ENCODE results near the gene PER1. TPM values are rescaled to one million over a fixed set of nuclear protein-coding genes. Genes with fewer than 3 reads are reported as not detected.

Gene PER1
- polyA plus RNA-seq, 1 donor: 22.9 TPM

DNA sequence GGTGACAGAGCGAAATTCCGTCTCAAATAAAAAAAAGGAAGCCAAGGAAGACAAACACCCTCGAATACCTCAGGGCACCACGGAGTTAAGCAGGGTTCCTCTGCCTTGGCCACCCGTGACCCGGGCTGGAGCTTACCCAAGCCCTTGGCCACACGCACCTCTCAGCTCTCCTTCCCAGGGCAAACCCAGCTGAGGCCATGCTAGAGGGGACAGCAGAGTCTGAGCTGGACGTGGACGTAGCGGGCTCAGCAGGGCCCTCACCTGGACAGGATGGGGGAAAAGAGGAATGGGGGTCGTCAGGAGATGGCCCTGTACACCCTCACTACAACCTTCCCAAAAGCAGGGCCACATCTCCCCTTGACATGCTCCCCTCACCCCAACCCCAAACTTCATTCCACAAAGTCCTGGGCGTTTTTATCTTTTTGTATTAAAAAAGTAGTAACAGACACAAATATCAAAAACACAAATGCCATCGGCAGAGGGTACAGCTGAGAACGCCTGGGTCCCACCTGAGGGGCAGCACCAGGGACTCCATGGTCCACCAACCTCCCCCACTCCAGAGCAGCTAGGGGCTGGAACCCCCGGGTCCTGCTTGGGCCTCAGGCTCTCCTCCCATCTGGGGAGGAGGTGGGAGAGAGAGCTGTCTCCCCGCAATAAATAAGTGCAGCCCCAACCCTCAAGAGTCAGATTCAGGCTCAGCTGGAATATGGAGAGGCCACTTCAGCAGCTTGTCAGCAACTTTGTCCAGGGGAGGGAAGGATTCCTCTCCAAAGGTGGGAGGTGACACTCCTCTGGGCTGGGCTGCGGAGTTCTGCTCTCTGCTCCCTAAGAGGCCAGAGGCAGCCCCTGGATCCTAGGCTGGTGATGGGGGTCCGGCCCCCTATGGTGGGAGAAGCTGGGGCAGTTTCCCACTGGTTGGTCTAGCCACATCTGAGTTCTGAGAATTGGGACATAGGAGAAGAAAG is 11.9 kb downstream of the PER1 start:
- DNase-seq: no peak

DNA sequence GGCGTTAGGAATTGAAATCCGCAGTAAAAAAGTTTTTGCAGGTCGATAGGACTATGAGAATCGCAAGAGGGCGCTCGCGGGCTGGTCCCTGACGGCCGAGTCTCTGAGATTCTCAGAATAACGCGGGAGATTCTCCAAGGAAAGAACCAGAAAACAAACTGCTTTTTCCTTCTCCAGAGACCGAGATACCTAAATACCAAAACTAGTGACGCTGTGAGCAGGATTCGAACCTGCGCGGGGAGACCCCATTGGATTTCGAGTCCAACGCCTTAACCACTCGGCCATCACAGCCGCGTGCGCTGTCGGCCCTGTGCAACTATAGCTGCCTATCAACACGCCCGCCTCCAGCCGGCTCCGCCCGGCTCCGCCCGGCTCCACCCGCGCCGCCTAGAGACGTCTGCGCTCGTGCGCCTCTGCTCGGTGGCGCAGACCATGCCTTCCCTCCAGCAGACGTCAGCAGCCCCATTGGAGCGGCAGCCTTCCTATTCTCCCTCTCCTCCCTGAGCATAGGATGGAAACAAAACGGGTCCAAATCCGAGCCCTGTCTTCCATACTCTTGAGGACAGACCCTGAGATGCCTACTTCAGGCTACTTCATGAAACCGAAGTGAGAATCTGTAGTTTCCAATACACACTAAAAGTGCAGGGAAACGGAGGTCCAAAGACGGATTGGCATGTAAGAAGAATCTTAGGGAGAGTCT is 13.4 kb downstream of the PER1 start:
- DNase-seq: peak; percentile 96

DNA sequence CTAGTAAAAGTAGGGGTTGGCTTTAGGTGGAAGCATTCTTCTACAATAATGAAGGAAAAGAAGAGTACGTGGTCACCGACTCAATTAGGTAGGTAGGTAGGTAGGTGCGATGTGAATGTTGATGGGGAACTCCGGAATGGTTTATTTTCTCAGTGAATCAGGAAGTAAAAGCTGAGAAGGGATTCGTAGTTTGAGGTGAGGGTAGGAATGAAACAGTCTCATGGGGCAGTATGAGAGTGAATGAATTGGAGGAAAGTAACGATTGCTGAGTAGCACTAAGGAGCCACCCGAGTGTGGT is 13.9 kb downstream of the PER1 start:
- no peak for DNase-seq

DNA sequence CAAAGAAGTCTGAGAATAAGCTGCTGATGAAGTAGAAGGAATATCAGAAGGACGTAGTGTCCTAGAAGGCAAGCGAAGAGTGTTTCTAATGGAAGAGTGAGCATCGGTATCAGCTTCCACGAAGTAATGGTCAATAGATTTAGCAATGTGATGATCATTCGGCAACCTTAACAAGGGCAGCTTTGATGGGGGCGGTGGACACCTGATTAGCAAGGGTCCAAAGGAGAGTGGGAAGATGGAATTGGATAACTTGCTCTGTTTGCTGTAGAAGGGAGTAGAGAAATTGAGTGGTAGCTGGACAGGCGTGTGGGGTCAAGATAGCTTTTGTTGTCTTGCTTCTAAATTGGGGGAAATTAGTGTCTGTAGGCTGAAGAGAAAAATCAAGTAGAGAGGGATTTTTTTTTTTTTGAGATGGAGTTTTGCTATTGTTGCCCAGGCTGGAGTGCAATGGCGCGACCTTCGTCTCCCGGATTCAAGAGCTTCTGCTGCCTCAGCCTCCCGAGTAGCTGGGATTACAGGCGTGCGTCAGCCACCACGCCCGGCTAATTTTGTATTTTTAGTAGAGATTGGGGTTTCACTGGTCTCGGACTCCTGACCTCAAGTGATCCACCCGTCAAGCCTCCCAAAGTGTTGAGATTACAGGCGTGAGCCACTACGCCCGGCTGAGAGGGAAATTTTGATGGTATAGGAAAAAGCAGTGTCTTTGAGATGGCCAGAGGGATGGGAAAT is 14.4 kb downstream of the PER1 start:
- DNase-seq: no peak

DNA sequence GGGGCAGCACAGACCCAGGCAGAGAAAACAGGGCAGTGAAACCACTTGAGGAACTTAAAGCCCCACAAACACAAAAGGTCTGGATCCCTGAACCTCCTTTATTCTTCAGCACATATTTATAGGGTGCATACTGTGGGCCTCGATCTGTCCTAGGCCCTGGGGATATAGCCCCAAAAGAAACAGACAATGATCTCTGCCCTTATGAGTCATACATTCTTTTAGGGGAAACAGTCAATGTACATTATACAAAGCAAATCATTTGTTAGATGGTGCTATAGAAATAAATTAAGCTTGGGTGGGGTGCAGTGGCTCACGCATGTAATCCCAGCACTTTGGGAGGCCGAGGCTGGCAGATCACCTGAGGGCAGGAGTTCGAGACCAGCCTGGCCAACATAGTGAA is 18.3 kb downstream of the PER1 start:
- no peak for DNase-seq

DNA sequence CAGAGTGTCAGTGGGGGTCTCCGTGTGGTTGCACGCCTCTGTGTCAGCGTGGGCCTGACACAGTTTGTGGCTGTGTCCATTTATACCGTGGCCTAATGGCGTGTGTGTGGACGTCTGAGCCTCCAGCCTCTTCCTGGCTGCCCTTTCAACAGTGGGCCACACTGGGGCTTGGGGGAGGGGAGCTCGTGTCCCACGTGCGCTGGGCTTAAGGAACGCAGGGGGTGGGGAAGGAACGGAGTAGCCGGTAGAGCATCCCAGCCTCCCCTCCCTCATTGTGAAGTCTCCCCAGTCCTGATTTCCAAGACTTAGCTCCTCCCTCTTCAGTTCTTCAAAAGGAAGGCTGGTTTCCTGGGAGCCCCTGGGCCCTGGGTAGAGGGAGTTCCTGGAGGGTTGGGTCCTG is 18.8 kb downstream of the PER1 start:
- DNase-seq: no peak

DNA sequence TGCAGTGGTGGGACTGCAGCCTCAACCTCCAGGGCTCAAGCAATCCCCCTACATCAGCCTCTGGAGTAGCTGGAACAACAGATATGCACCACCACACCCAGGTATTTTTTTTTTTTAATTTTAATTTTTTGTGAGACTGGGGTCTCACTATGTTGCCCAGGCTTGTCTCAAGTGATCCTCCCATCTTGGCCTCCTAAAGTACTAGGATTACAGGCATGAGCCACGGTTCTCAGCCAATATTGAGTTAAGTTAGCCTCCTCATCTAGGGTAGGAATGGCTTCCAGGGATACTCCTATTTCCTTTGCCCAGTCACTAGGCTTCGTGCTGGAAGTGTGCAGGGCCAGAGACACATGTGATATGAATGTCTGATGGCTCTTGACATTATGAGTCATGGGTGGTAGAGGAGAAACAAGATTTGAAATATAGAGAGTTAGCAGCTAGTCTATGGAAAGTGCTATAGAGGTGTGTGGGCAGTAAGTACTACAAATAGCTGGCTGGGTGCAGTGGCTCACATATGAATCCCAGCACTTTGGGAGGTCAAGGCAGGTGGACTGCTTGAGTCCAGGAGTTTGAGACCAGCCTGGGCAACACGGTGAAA is 20.3 kb downstream of the PER1 start:
- no peak for DNase-seq

DNA sequence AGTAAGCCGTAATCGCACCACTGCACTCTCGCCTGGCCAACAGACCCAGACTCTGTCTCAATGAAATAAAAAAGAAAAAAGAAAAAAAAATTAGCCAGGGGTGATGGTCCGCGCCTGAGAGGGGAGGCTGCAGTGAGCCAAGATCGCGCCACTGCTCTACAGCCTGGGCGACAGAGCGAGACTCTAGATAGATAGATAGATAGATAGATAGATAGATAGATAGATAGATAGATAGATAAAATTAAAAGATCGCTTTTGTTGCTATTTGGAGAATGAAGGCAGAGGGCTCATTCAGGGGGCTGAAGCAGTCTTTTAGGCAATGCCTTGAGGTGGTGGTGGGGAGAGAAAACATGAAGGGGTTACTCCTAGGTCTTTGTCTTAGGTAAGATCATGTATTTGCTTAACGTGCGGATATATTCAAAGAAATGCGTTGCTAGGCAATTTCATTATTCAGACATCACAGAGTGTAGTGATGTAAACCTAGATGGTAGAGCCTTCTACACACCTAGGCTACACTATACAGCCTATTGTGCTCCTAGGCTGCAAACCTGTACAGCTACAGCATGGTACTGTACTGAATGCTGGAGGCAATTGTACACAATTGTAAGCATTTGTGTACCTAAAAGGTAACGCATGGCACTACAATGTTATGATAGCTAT is 23.9 kb downstream of the PER1 start:
- no peak for DNase-seq

DNA sequence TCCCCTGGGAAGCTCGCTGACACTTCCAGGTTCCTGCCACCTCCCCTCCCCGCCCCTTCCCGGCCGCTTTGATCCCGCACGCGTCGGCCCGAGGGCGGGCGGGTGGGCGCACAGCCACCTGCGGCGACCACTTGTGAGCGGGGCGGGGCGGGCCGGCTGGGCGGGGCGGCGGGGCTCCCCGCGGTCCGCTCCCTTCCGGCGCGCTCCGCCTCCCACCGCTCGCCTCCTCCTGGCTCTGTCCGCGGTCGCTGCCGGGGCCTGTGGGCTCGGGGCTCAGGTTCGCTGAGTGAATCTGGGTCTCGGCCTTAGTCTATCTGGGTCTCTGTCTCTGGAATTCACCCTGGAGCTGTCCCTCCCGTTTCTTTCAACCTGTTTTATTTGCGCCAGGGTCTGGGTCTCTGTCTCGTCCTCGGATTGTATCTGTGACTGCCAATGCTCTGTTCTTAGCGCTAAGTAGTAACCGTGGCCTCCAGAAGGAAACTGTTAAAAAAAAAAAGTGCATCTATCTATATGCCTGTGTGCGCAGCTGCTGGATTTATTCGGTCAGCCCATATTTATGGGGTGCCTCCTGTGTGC is 25.6 kb downstream of the PER1 start:
- no peak for DNase-seq

DNA sequence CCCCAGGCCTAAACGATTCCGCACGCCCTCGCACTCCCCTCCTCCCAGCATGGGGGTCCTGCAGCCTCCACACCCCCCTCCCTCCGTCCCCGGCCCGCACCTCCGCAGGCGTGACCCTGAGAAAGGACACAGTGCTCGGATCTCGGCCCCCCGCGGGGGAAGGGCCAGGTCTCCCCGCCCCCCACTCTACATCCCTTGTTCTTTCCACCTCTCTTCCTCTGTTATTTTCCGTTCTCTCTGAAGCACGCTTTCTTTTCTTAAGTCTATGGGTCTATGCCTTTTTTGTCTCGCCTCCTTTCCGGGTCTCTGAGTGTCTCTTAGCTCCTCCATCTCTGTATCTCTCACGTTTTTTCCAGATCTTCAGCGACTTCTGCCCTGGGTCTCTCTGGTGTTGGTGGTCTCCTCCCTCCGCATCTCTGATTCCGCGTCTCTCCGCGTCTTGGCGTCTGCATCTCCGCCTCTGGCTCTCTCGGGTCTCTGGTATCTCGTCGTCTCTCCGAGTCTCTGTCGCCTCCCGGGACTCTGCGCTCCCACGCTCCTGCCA is 26.2 kb downstream of the PER1 start:
- DNase-seq: no peak

DNA sequence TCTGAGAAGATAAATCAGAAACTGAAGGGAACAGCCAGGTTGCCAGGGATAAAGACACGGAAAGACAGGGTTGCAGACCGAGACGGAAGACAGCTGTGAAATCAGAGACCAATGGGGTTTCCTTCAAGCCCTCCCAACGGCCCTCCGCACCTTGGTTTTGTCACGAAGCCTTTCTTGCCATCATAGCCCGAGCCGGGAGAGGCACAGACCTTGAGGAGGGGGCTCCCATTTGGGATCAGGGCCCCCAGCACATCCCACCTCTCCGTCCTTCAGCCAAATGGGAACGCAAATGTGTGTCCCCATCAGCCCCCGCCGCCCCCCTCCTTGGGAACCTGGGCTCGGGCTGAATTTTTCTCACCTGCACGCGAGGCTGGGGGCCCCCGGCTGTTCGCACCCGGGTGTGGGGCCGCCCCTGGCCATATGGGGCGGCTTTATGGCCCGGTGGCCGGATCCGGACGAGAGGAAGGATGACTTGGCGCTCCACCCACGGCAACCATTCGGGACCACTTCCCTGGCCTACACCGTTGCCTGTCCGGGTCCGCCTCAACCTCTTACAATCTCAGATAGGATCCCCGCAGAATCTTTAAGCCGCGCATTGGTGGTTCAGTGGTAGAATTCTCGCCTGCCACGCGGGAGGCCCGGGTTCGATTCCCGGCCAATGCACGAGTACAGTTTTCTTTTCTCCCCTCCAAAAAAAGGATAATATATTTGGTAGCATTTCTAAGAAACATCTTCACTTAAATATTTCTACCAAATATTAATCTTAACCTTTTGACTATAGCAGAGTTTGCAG is 26.9 kb downstream of the PER1 start:
- peak; percentile 86 for DNase-seq

DNA sequence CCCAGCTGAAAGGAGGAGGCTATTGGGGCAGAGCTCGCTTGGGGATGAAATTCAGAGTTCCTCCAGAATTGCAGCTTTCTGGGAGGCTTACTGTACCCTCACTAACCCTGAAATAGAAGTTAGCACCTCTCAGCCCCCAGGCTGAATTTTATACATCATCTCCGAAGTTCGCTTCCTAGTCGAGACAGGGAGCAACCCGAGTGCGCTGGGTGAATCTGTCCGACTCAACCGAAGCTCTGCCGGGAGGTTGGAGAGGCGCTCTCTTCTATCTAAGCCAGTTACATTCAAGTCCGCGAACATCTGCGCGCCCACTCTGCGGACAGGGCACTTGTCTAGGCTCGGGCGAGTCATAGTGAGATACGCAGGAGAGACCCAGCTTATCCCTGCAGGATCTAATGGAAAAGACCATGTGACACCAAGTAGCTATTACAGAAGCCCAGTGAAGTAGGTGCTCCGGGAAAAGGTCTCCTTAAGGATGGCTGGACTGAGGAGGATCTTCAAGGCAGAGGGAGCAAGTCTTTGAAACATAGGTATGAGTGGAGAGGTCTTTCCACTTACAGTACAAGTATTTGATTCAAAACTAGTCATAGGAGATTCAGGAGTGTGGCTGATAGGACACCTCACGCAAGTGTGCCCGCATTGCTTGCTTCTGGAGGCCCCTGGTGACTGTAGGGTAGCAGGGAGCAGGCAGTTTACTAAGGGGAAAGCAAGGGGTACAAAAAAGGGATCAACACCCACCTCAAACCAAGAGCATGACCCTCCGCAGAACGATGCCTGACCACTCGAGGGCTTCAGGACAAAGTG is 27.7 kb downstream of the PER1 start:
- no peak for DNase-seq

DNA sequence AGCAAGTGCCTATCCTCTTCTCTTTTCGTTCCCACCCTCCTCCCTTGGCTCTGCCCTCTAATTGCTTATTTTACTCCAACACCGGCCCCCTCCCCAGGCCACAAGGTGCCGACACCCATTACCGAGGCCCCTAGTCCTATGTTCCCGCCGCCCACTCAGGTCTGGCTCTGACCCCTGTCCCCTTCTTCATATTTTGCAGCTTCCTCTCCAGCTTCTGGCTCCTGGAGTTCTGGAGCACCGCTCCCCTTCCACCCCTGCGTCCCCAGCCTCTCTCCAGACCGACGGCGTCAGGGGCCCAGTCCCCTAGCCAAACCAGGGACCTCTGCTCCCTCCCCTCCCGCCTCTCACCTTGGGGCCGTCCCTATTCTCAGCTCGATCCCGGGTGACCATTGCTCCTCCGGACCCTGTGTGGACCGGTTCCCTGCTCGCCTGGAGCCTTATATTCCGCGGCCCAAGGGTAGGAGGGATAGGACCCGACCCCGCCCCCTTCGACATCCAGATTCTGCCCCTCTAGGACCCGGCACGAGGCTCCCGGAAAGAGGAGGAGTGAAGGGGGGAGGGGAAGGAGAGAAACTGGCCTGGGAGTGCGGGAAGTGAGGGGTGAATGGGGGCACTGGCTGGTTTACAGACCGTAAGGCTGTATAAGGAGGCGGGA is 28.4 kb downstream of the PER1 start, which contains the start of gene HES7:
Gene HES7 (minus strand): TSS at position 412 of the 655 bp plus-strand sequence. CDS start 22 bp downstream, at position 390.
- no peak for DNase-seq

DNA sequence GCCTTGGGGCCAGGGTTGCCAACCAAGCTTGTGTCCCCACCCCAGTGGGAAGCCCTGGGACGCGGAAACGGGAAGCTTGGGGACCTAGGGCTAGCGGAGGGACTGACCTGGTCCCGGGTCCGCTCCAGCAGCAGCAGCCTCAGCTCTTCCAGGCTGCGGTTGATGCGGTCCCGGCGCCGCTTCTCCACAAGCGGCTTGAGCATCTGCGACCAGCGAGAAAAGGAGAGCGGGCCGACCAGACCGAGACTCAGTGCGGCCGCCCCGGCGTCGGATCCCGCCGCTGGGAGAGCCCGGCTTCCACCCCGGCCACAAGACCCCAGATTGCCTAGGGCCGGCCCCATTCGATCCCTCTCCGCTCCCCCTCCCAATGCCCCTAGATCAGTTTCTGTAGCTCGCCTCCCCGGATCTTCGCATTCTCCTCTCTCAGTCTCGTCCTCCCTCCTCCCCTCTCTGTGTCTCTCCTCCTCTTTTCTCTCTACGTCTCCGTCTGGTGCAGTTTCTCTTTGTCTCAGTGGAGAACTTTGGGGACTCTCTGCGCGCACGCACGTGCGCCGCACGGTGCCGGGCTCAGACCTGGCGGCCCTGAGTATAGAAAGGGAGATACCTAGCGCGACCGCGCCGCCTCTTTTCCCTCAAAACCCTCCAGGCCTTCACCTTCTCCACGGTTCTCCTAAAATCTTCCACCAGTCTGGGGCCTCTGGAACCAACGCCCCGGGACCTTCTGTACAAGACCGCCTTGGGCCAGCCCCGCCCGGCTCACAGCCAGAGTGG is 29.1 kb downstream of the PER1 start:
- no peak for DNase-seq

DNA sequence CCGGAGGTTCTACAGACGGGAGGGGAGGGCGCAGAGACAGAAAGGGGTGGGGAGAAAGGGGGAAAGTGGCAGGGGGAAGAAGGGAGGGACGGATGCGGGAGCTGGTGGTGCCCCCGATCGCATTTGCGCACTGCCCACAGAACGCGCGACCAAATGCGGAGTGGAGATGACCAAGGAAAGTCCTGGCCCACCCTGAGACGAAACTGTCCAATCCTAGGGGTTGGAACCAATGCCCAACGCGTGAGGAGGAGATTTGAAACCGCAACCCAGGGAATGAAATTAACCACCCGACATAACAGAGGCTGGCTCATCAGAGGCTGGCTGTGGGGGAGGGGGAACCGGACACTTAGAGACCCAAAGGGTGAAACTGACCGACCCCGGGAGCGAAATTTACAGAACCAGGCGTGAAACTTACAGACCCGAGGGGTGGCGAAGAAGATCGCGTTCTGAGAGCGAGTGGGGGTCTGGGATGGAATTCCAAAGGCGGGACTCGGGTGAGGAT is 29.7 kb downstream of the PER1 start:
- no peak for DNase-seq

DNA sequence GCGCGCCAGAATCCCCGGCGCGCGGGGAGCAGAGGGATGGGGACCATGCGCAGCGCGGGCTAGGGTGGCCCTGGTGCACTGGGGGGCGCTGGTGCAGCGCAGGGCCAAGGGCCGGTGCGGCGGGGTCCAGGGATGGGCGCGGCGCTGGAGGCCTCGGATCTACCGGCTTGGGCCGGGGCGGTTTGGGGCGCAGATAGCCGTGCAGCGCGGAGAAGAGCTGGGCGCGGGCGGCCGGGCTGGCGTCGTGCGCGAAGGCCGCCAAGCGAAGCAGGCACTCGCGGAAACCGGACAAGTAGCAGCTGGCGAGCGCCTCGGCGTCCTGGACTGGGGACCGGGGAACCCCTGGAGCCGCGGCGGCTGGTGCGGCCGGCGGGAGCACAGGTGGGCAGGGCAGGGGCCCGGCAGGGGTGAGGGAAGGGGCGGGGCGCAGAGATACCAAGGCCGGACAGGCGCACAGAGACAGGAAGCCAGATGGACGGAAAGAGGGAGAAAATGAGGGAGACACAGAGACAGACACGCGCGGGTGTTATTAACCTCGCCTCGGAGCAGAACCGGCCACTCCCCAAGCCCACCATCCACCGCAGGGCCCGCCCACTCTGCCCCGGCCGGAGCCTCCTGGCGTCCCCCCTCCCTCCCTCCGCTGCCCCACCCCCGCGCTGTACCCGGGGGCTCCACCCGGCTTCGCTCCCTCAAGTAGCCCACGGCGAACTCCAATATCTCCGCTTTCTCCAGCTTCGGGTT is 30.4 kb downstream of the PER1 start:
- no peak for DNase-seq

DNA sequence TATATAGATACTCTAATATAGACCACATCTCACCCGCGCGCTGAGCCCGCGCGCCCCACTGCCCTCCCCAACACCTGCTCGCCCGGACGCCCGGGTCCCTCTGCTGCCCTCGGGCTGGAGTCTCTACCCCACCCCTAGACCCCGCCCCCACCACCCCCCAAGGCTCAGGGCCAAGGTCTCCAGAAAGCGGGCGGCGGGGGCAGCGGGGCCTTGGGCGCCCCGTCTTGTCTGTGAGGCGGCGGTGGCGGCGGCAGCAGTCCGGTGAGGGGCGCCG is 30.9 kb downstream of the PER1 start:
- DNase-seq: no peak

Measured in left kidney (tissue), 2 donors.